Neutrophil (primary cell): ENCODE results near the gene LRRC25.

Source experiments
- H3K27ac ChIP-seq: fragments of 200-600 bp; sonication (generic); 2 replicates; pipeline ENCODE4 v1.5.1; 2016; ENCODE audit warnings: mild to moderate bottlenecking, moderate library complexity
- H3K27me3 ChIP-seq: fragments of 200-600 bp; sonication (generic); 2 replicates; pipeline ENCODE4 v1.6.0; 2016; ENCODE audit warnings: mild to moderate bottlenecking
- H3K36me3 ChIP-seq: fragments of 200-600 bp; sonication (generic); 2 replicates; pipeline ENCODE4 v1.5.1; 2017
- H3K4me1 ChIP-seq, 2 experiments: fragments of 200-600 bp in 1 of 2; sonication (generic) in 1 of 2; 1 replicate in 1 of 2; 2 replicates in 1 of 2; pipeline versions ENCODE4 v1.5.1 to v1.6.1; 2013 to 2016; ENCODE audit warnings: low read depth in 1 of 2, low read length in 1 of 2, mild to moderate bottlenecking in 1 of 2, moderate library complexity in 1 of 2; ENCODE audit not compliant: control insufficient read depth in 1 of 2, insufficient read depth in 1 of 2
- H3K4me3 ChIP-seq, 2 experiments: fragments of 200-600 bp in 1 of 2; sonication (generic) in 1 of 2; 1 replicate in 1 of 2; 2 replicates in 1 of 2; pipeline ENCODE4 v1.5.1; 2013 to 2016; ENCODE audit warnings: low read depth in 1 of 2, low read length in 1 of 2, mild to moderate bottlenecking in 1 of 2, moderate library complexity in 1 of 2
- H3K9me3 ChIP-seq: fragments of 200-600 bp; sonication (generic); 2 replicates; pipeline ENCODE4 v1.5.1; 2016
- TF ChIP-seq, protein P1 (sequence below): fragments of 200-600 bp; sonication (generic); IDR thresholded peaks from 2 replicates; pipeline ENCODE4 v1.5.1; 2016; ENCODE audit warnings: antibody characterized with exemption

Gene LRRC25

DNA sequence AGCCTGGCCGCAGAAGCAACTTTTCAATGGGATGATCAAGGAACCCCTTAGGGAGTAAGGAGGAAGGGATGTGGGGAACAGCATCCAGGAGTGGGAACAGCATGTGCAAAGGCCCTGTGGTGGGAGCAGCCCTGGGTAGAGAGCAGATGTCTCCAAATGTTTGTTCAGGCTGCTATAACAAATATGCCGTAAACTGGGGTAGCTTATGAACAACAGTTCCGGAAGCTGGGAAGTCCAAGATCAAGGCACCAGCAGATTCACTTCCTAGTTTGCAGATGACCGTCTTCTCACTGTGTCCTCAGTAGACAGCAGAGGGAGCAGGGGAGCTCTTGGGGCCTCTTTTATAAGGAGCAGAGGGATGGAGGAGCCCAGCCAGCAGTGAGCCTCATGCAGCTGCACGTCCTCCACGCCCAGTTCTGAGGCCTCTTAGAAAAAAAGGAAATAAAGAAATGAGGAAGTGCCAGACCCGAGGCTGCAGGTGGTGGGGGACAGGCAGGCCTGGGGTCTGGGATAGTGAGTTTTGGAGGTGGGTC is 4.2 kb upstream of the LRRC25 start:
- Histone ChIP-seq H3K4me1 (peaks cover 75 to 78% of the 10 kb centered on the region in 2 experiments), H3K27ac (peak overlapping the region; percentile 92), H3K9me3 (no peaks in the 10 kb centered on the region), H3K36me3 (peaks cover 1% of the 10 kb centered on the region), H3K4me3 (peak overlapping the region; percentile 42), H3K27me3 (no peaks in the 10 kb centered on the region)
- TF ChIP-seq, protein P1, sequence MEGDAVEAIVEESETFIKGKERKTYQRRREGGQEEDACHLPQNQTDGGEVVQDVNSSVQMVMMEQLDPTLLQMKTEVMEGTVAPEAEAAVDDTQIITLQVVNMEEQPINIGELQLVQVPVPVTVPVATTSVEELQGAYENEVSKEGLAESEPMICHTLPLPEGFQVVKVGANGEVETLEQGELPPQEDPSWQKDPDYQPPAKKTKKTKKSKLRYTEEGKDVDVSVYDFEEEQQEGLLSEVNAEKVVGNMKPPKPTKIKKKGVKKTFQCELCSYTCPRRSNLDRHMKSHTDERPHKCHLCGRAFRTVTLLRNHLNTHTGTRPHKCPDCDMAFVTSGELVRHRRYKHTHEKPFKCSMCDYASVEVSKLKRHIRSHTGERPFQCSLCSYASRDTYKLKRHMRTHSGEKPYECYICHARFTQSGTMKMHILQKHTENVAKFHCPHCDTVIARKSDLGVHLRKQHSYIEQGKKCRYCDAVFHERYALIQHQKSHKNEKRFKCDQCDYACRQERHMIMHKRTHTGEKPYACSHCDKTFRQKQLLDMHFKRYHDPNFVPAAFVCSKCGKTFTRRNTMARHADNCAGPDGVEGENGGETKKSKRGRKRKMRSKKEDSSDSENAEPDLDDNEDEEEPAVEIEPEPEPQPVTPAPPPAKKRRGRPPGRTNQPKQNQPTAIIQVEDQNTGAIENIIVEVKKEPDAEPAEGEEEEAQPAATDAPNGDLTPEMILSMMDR, result peak; percentile 50

GRCh38 chr19:18399008-18399407 is 1.6 kb upstream of the LRRC25 start:
- H3K4me3 ChIP-seq, result no peak overlapping the region
- peaks cover 24% of the 10 kb centered on the region for H3K36me3 ChIP-seq
- H3K4me1 ChIP-seq, result peaks cover 86 to 90% of the 10 kb centered on the region in 2 experiments
- TF ChIP-seq, protein P1, result no peak
- no peaks in the 10 kb centered on the region for H3K27me3 ChIP-seq
- no peaks in the 10 kb centered on the region for H3K9me3 ChIP-seq
- peak overlapping the region; percentile 98 for H3K27ac ChIP-seq

DNA sequence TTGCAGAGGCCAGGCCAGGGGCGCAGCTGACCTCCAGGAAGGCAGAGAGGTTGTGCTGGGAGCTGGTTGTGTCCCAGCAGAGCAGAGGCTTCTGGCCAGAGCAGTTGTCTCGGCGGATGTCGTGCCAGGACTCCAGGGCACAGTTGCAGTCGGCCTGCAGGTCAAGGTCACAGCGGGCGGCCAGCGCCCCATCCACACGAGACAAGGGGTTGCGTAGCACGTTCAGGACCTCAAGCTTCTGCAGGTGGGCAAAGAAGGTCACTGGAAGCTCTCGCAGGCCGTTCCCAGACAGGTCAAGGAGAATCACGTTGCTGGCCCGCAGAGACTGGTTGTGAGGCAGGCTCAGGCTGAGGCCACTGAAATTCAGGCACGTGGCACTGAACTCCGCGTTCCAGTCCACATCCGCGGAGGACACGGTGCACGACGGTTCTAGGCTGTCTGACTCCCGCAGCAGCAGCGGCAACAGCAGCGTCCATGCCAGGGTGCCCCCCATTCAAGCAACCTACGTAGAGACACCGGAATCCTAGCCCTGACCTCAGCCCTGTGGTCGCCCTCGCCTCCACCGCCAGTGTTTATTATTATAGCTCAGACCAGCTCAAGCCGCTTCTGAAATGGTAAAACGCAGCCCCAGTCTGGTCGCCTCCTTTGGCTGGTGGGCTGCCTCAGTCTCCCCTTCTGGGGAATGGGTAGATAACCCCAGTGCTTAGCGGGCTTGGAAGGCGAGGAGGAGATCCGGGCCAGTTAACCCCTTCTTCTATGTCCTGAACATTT is 766 bp downstream of the LRRC25 start:
- Histone ChIP-seq H3K9me3 (no peaks in the 10 kb centered on the region), H3K27ac (peak overlapping the region; percentile 98), H3K36me3 (peaks cover 38% of the 10 kb centered on the region), H3K4me3 (peak overlapping the region; percentile 90 to 100), H3K4me1 (peaks cover 84 to 90% of the 10 kb centered on the region in 2 experiments), H3K27me3 (no peaks in the 10 kb centered on the region)
- TF ChIP-seq, protein P1, result no peak

DNA sequence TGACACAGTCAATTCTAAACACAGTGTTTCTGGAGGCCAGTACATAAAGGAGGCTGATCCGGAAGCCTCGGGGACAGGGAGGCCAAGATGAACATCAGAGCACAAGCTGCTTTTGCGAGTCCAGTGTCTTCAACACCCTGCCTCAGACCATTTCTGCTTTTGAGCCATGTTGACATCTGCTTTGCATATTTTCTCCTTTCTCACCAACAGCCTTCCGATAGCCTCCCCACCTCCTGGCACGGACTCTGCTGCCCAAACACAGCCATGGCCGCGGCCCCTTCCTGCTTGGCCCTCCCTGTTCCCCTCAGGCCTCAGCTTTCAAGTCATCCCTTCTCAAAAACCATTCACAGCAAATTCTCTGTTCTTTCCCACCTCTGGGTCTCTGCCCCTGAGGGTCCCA is 3.6 kb downstream of the LRRC25 start:
- H3K27me3 ChIP-seq, result no peaks in the 10 kb centered on the region
- H3K4me1 ChIP-seq, result peaks cover 81 to 93% of the 10 kb centered on the region in 2 experiments
- H3K36me3 ChIP-seq, result peaks cover 67% of the 10 kb centered on the region
- TF ChIP-seq, protein P1, result no peak
- H3K27ac ChIP-seq, result peak overlapping the region; percentile 98
- no peaks in the 10 kb centered on the region for H3K9me3 ChIP-seq
- peak overlapping the region; percentile 90 to 100 for H3K4me3 ChIP-seq

DNA sequence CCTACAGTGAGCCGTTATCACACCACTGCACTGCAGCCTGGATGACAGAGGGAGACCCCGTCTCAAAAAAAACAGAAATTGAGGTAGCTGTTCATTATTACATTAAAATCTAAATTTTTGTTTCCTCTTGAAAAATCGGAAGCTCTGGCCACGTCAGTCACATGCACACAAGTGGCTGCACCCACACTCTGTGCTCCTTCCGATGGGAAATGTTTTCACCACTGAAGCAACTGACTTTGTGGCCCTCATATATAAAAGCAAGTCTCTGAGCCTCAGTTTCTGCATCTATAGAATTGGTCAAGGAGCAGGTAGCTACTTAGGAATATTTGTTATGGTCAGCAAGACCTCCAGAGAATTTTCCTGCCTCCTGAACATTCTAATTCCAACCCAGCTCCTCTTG is 4.5 kb downstream of the LRRC25 start:
- TF ChIP-seq, protein P1, result no peak
- Histone ChIP-seq H3K27ac (peak overlapping the region; percentile 98), H3K27me3 (peaks cover 5% of the 10 kb centered on the region), H3K9me3 (no peaks in the 10 kb centered on the region), H3K36me3 (peaks cover 74% of the 10 kb centered on the region), H3K4me3 (peak overlapping the region; percentile 90 to 100), H3K4me1 (peaks cover 81 to 93% of the 10 kb centered on the region in 2 experiments)
